Hepatocyte (in vitro differentiated cells): ENCODE data around the gene PRPF19.

Source experiments
- EZH2phosphoT487 ChIP-seq: fragments of 200-600 bp; sonication (generic); IDR thresholded peaks from one replicate; pipeline ENCODE4 v1.6.1; 2018; ENCODE audit warnings: antibody characterized with exemption, mild to moderate bottlenecking, low read depth, moderate library complexity; ENCODE audit not compliant: unreplicated experiment, severe bottlenecking
- TF ChIP-seq, protein P1 (sequence below): fragments of 200-600 bp; sonication (generic); IDR thresholded peaks from 2 replicates; pipeline ENCODE4 v1.5.1; 2016; ENCODE audit warnings: antibody characterized with exemption, mild to moderate bottlenecking; ENCODE audit not compliant: poor library complexity

DNA sequence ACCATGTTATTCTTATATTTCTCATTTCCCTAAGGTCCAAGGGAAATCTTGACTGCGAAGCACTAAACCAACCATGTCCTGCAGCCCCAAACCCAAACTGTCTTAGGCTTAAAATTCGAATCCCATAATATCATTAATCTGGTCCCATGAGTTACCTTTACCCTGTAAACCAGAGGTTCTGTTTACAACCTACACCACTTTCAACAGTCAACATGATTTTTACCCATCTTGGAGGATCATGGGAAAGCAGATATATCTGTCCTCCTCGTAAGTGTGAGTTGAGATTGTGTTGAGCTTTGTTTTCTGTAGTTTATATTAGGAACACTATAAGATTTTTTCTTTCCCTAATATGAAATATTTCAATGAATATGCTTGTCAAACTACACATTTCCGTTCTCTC, 6.4 kb downstream of the PRPF19 start:
- TF ChIP-seq, protein P1, sequence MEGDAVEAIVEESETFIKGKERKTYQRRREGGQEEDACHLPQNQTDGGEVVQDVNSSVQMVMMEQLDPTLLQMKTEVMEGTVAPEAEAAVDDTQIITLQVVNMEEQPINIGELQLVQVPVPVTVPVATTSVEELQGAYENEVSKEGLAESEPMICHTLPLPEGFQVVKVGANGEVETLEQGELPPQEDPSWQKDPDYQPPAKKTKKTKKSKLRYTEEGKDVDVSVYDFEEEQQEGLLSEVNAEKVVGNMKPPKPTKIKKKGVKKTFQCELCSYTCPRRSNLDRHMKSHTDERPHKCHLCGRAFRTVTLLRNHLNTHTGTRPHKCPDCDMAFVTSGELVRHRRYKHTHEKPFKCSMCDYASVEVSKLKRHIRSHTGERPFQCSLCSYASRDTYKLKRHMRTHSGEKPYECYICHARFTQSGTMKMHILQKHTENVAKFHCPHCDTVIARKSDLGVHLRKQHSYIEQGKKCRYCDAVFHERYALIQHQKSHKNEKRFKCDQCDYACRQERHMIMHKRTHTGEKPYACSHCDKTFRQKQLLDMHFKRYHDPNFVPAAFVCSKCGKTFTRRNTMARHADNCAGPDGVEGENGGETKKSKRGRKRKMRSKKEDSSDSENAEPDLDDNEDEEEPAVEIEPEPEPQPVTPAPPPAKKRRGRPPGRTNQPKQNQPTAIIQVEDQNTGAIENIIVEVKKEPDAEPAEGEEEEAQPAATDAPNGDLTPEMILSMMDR = no peak
- no peak for TF ChIP-seq EZH2phosphoT487
